OCI-LY7 (cell line): ENCODE measurements around the gene NF1. TPM values are rescaled to one million over a fixed set of nuclear protein-coding genes. Genes with fewer than 3 reads are reported as not detected.

ENCODE experiments used
- BruUV-seq: library from RNA; stranded (reverse); fragments of 400-500 nt; replicated peaks from 2 replicates; lab custom pipeline; 2021; lab: Mats Ljungman, UMichigan
- CTCF ChIA-PET: fragments of 300-600 bp; sonication (Branson Sonifier 250); formaldehyde crosslinking; loops from one replicate; lab custom pipeline; 2022; ENCODE audit warnings: antibody characterized with exemption; ENCODE audit not compliant: unreplicated experiment; lab: Charles Lee
- POLR2A ChIA-PET: fragments of 300-600 bp; sonication (Branson Sonifier 250); formaldehyde crosslinking; loops from one replicate; lab custom pipeline; 2022; ENCODE audit warnings: antibody characterized with exemption; lab: Charles Lee
- DNase-seq: peaks from one replicate; pipeline ENCODE4 v3.0.0-alpha.2; 2015; ENCODE audit warnings: low spot score
- H2AFZ ChIP-seq: fragments of 200-600 bp; sonication (generic), shearing (Covaris generic); 2 replicates; pipeline ENCODE4 v1.6.1; 2014; ENCODE audit warnings: mild to moderate bottlenecking, antibody characterized with exemption, low read length, moderate library complexity
- H3K27ac ChIP-seq: fragments of 200-600 bp; sonication (generic); 2 replicates; pipeline ENCODE4 v1.5.1; 2014; ENCODE audit warnings: mixed run types, low read depth, mild to moderate bottlenecking, moderate library complexity, low read length, inconsistent platforms; ENCODE audit not compliant: poor library complexity, severe bottlenecking
- H3K36me3 ChIP-seq: fragments of 200-600 bp; sonication (generic); 2 replicates; pipeline ENCODE4 v1.6.1; 2014; ENCODE audit warnings: mild to moderate bottlenecking, antibody characterized with exemption, low read length, moderate library complexity, mixed read lengths; ENCODE audit not compliant: insufficient read depth
- H3K4me1 ChIP-seq: fragments of 200-600 bp; sonication (generic); 2 replicates; pipeline ENCODE4 v1.5.1; 2014; ENCODE audit warnings: mild to moderate bottlenecking, low read length; ENCODE audit not compliant: insufficient read depth, poor library complexity, severe bottlenecking
- H3K4me2 ChIP-seq: fragments of 200-600 bp; sonication (generic); 2 replicates; pipeline ENCODE4 v1.6.1; 2014; ENCODE audit warnings: mild to moderate bottlenecking, low read length
- H3K4me3 ChIP-seq: fragments of 200-600 bp; sonication (generic); 2 replicates; pipeline ENCODE4 v1.5.1; 2014; ENCODE audit warnings: mild to moderate bottlenecking, low read depth, low read length; ENCODE audit not compliant: poor library complexity, severe bottlenecking
- H3K79me2 ChIP-seq: fragments of 200-600 bp; sonication (generic); 2 replicates; pipeline ENCODE4 v1.6.1; 2016; ENCODE audit warnings: low read depth, mild to moderate bottlenecking, low read length, moderate library complexity, mixed read lengths; ENCODE audit not compliant: insufficient read depth
- H3K9me2 ChIP-seq: fragments of 200-600 bp; sonication (generic); 2 replicates; pipeline ENCODE4 v1.6.1; 2016; ENCODE audit warnings: mild to moderate bottlenecking, low read length, mixed read lengths; ENCODE audit not compliant: insufficient read depth
- H3K9me3 ChIP-seq: fragments of 200-600 bp; sonication (generic); 2 replicates; pipeline ENCODE4 v1.6.1; 2014; ENCODE audit warnings: mild to moderate bottlenecking, mixed run types, low read length, mixed read lengths
- H4K20me1 ChIP-seq: fragments of 200-600 bp; sonication (generic); 2 replicates; pipeline ENCODE4 v1.6.1; 2014; ENCODE audit warnings: mild to moderate bottlenecking, antibody characterized with exemption, low read length, moderate library complexity, mixed read lengths; ENCODE audit not compliant: insufficient read depth
- EZH2phosphoT487 ChIP-seq: fragments of 200-600 bp; sonication (generic); IDR thresholded peaks from 2 replicates; pipeline ENCODE4 v1.6.1; 2018; ENCODE audit warnings: low read depth, borderline replicate concordance, mild to moderate bottlenecking, mixed run types, antibody characterized with exemption, low read length, moderate library complexity, mixed read lengths
- intact Hi-C: fragments of 100-400 bp; cut with micrococcal nuclease; formaldehyde crosslinking; loops from one replicate; pipeline ENCODE4 v1.10.0; 2022; ENCODE audit not compliant: unreplicated experiment
- total RNA-seq, 2 experiments: library from RNA; depleted of rRNA in 1 of 2; stranded (reverse); fragments of >200 nt in 1 of 2; shearing (Covaris generic) in 1 of 2; gene quantifications; 2 replicates each; pipeline ENCODE4 v1.2.3, GENCODE V29; 2014 to 2022
- TF ChIP-seq, protein P1 (sequence below): fragments of 200-600 bp; sonication (generic); conservative IDR thresholded peaks from 2 replicates; pipeline ENCODE4 v1.5.1; 2014; ENCODE audit warnings: mild to moderate bottlenecking, antibody characterized with exemption, low read length, moderate library complexity, mixed read lengths

NF1 gene
- total RNA-seq, 2 experiments from 2014 or later = 38.7 to 64.8 TPM

DNA sequence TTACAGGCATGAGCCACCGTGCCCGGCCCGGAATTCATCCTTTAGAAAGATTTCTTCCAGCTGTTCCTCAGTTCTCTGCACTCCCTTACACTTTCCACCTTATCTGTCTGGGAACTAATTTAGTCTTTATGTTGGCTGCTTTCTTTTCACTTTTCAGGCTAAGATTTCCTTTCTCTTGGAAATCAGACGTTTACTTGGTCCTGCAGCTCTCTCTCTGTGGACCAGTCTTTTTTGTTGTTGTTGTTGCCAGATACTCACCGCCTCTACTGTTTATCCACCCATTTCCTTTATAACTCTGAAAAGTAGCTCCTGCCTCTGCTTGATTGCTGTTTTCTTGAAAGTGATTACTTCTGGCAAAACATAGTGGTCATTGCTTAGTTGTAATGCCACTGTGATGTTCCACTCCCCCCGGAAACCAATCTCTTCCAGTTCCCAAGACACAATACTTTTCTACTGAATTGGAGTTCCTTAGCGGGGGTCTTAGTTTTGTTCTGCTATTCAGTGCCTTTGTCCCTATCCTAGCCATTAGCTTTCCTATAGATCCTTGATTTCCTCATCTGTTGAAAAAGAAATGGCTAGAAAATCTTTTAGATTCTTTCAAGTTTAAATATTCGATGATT lies 6.2 kb downstream of the NF1 start:
- ChIA-PET CTCF (no interaction called here), POLR2A (no interaction called here)
- Histone ChIP-seq H3K4me1 (peaks cover 6% of the 10 kb centered on the region), H4K20me1 (no peaks in the 10 kb centered on the region), H3K9me2 (no peaks in the 10 kb centered on the region), H3K4me3 (no peak overlapping the region), H2AFZ (no peak overlapping the region), H3K27ac (no peak overlapping the region), H3K36me3 (no peaks in the 10 kb centered on the region), H3K79me2 (peaks cover 2% of the 10 kb centered on the region; the same call in 1 of the 2 replicates), H3K4me2 (no peak overlapping the region), H3K9me3 (no peaks in the 10 kb centered on the region)
- TF ChIP-seq, protein P1, sequence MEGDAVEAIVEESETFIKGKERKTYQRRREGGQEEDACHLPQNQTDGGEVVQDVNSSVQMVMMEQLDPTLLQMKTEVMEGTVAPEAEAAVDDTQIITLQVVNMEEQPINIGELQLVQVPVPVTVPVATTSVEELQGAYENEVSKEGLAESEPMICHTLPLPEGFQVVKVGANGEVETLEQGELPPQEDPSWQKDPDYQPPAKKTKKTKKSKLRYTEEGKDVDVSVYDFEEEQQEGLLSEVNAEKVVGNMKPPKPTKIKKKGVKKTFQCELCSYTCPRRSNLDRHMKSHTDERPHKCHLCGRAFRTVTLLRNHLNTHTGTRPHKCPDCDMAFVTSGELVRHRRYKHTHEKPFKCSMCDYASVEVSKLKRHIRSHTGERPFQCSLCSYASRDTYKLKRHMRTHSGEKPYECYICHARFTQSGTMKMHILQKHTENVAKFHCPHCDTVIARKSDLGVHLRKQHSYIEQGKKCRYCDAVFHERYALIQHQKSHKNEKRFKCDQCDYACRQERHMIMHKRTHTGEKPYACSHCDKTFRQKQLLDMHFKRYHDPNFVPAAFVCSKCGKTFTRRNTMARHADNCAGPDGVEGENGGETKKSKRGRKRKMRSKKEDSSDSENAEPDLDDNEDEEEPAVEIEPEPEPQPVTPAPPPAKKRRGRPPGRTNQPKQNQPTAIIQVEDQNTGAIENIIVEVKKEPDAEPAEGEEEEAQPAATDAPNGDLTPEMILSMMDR = no peak
- no peak for TF ChIP-seq EZH2phosphoT487
- intact Hi-C loops = no loop called here
- no TSS peak for BruUV-seq
- no peak for DNase-seq

DNA sequence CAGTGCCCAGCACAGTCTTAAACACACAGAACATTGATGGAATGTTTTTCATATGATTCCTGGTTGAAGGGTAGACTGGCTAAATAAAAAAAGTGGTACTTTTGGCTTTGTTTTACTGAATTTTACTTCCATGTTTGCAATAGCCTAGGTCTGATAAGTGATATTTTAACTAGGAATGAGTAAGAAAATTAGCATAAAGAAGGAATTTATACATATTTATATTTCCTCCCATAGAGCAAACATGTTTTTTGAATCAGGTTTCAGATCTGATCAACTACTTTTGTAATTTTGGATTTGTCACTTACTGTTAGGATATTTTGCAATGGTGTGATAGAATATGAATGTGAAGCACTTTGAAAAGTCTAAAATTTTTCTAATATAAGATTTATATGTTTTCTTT lies 7.2 kb downstream of the NF1 start:
- Histone ChIP-seq H3K4me2 (no peak overlapping the region), H3K4me1 (no peaks in the 10 kb centered on the region), H4K20me1 (no peaks in the 10 kb centered on the region), H3K36me3 (no peaks in the 10 kb centered on the region), H3K79me2 (no peaks in the 10 kb centered on the region), H3K4me3 (no peak overlapping the region), H3K27ac (no peak overlapping the region), H2AFZ (no peak overlapping the region), H3K9me2 (no peaks in the 10 kb centered on the region), H3K9me3 (no peaks in the 10 kb centered on the region)
- no peak for DNase-seq
- BruUV-seq = no TSS peak
- intact Hi-C loops = no loop called here
- no peak for TF ChIP-seq EZH2phosphoT487
- TF ChIP-seq, protein P1 = no peak
- ChIA-PET POLR2A (interaction anchor here (0.7 to 1.0 kb wide), 2 partner anchors 140 to 176 kb away, joined by 3 to 6 read pairs; no protein-coding TSS in a partner anchor), CTCF (no interaction called here)

DNA sequence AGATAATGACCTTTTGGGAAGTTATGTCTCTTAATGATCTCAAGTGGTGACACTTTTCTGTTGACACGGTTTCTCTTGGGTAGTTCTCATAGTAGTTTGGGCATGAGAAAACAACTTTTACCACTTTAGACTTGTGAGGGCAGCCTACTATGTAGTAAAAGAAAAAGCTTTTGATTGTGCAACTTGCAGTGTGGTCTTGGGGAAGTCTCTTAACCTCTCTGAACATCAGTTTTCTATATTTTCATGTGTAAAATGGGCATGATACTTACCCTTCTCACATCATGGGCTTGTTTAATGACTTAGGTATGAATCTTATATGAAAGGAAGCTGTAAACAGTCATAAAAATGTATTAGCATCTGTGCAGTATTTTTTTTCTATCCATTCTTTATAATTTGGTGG lies 11.2 kb downstream of the NF1 start:
- intact Hi-C loops = no loop called here
- POLR2A ChIA-PET = no interaction called here

More for the DNA sequence above, 11.2 kb downstream of the NF1 start:
- H3K36me3 ChIP-seq = no peaks in the 10 kb centered on the region
- CTCF ChIA-PET = no interaction called here
- H3K4me3 ChIP-seq = no peak overlapping the region
- no peaks in the 10 kb centered on the region for H3K9me3 ChIP-seq
- H3K9me2 ChIP-seq = no peaks in the 10 kb centered on the region
- H4K20me1 ChIP-seq = no peaks in the 10 kb centered on the region
- no peak overlapping the region for H3K4me2 ChIP-seq
- no peak for DNase-seq
- H3K4me1 ChIP-seq = no peaks in the 10 kb centered on the region
- H3K27ac ChIP-seq = no peak overlapping the region
- TF ChIP-seq EZH2phosphoT487 = no peak
- TF ChIP-seq, protein P1 = no peak
- BruUV-seq = no TSS peak
- no peak overlapping the region for H2AFZ ChIP-seq
- H3K79me2 ChIP-seq = no peaks in the 10 kb centered on the region
